ENCODE results near the gene WNT6. TPM values are rescaled to one million over a fixed set of nuclear protein-coding genes. Genes with fewer than 3 reads are reported as not detected.

WNT6 gene
- total RNA-seq, 6 experiments from 2014 or later, result not detected

DNA sequence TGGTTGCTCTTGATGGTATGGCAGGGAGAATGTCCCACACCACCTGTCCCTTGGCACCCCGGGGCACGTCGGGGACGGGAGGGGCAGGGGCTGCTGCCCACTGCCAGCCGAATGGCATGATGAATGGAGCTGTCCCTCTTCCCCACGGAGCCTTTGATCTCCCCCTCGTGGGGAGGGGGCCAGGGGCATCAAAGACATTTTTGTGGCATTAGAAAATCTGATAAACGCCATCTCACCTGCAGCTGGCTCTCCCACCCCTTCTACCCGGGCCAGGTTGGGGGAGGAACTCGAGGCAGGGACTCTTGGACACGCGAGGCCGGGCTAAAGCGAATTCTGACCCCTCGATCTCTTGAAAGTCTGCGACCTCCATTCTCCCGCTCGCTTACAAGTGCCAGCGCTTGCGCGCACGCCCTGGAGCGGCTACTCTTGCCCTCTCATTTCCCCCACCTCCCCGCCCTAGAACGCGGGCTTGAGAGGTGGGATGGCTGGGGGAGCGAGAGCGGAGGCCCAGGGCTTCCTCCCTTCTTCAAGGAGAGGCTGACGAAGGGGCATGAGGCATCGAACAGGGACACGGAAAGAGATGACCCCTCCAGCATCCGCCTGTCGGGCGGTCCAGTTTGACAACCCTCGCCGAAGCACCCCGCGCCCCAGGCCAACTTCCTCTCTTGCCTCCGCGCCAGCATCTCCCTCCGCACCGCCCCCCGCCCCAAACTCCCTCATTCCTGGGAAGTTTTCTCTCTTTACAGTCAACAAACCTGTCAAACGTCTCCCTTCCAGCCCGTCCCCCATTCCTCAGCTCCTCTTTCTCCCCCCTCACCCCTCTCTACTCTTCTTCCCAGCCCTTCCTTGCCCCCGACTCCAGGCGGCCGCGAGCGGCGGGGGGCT is 692 bp upstream of the WNT6 start:
- H3K9me3 Mint-ChIP-seq, result no peaks in the 10 kb centered on the region
- no peak for DNase-seq
- H3K36me3 Mint-ChIP-seq (ENCODE audit: low read depth), result no peaks in the 10 kb centered on the region
- H3K27ac Mint-ChIP-seq, result no peak overlapping the region
- no peak overlapping the region; the same call in 1 of the 2 replicates for H3K4me3 Mint-ChIP-seq
- H3K27me3 Mint-ChIP-seq (ENCODE audit: insufficient read depth), result peaks cover 77% of the 10 kb centered on the region
- TF ChIP-seq, protein P1, sequence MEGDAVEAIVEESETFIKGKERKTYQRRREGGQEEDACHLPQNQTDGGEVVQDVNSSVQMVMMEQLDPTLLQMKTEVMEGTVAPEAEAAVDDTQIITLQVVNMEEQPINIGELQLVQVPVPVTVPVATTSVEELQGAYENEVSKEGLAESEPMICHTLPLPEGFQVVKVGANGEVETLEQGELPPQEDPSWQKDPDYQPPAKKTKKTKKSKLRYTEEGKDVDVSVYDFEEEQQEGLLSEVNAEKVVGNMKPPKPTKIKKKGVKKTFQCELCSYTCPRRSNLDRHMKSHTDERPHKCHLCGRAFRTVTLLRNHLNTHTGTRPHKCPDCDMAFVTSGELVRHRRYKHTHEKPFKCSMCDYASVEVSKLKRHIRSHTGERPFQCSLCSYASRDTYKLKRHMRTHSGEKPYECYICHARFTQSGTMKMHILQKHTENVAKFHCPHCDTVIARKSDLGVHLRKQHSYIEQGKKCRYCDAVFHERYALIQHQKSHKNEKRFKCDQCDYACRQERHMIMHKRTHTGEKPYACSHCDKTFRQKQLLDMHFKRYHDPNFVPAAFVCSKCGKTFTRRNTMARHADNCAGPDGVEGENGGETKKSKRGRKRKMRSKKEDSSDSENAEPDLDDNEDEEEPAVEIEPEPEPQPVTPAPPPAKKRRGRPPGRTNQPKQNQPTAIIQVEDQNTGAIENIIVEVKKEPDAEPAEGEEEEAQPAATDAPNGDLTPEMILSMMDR (IDR thresholded peaks at IDR 0.05), result no peak
- H3K4me1 Mint-ChIP-seq (ENCODE audit: low read depth), result peaks cover 5% of the 10 kb centered on the region

GRCh38 chr2:218859988-218860831 is 605 bp downstream of the WNT6 start:
- Mint-ChIP-seq H3K27me3 (ENCODE audit: insufficient read depth) (peaks cover 68% of the 10 kb centered on the region), H3K27ac (no peak overlapping the region), H3K9me3 (no peaks in the 10 kb centered on the region), H3K4me1 (ENCODE audit: low read depth) (no peaks in the 10 kb centered on the region; the same call in 1 of the 2 replicates), H3K36me3 (ENCODE audit: low read depth) (no peaks in the 10 kb centered on the region), H3K4me3 (no peak overlapping the region)
- TF ChIP-seq, protein P1 (IDR thresholded peaks at IDR 0.05), result no peak
- DNase-seq, result no peak

GRCh38 chr2:218860950-218861381 is 1.4 kb downstream of the WNT6 start:
- Mint-ChIP-seq H3K27ac (no peak overlapping the region), H3K36me3 (ENCODE audit: low read depth) (no peaks in the 10 kb centered on the region), H3K27me3 (ENCODE audit: insufficient read depth) (peaks cover 65% of the 10 kb centered on the region), H3K4me3 (no peak overlapping the region), H3K4me1 (ENCODE audit: low read depth) (no peaks in the 10 kb centered on the region; the same call in 1 of the 2 replicates), H3K9me3 (no peaks in the 10 kb centered on the region)
- DNase-seq, result no peak
- TF ChIP-seq, protein P1 (IDR thresholded peaks at IDR 0.05), result no peak

DNA sequence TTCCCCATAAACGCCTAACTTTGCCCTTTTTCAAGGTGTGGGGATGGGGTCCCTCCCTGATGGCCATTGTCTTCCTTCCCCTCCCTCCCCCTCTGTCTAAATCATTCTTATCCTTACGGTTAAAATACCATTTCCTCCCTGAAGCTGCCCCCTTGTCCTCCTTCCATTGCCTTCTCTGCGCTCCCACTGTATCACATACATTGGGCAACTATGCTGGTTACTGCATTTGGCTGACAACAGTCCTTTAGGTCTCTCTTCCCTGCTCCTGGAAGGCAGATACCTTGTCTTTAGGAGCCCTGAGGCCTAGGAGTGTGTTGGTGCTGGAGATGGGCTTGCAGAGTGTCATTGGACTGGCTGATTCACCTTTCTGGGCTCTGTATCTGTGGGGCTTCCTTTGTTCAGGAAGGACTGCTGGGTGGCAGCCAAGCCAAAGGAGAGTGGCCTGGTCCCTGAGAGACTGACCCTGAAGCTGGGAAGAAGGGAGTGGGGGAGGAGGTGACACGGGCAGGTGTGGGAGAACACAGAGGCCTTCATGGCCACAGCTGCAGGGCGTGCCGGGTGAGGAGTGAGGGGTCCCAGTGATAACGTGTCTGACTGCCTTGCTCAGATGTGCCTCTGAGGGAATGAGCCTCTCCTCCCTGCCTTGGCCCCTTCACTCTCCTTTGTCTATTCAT is 2.2 kb downstream of the WNT6 start:
- no peak for DNase-seq
- H3K27me3 Mint-ChIP-seq (ENCODE audit: insufficient read depth), result peaks cover 57% of the 10 kb centered on the region
- H3K4me3 Mint-ChIP-seq, result no peak overlapping the region
- no peak overlapping the region for H3K27ac Mint-ChIP-seq
- TF ChIP-seq, protein P1 (IDR thresholded peaks at IDR 0.05), result no peak
- H3K36me3 Mint-ChIP-seq (ENCODE audit: low read depth), result no peaks in the 10 kb centered on the region
- no peaks in the 10 kb centered on the region for H3K9me3 Mint-ChIP-seq
- no peaks in the 10 kb centered on the region; the same call in 1 of the 2 replicates for H3K4me1 Mint-ChIP-seq (ENCODE audit: low read depth)

GRCh38 chr2:218863021-218863520 is 3.5 kb downstream of the WNT6 start:
- TF ChIP-seq, protein P1 (IDR thresholded peaks at IDR 0.05), result no peak
- Mint-ChIP-seq H3K27me3 (ENCODE audit: insufficient read depth) (peaks cover 59% of the 10 kb centered on the region), H3K9me3 (no peaks in the 10 kb centered on the region), H3K27ac (no peak overlapping the region), H3K4me3 (no peak overlapping the region), H3K4me1 (ENCODE audit: low read depth) (no peaks in the 10 kb centered on the region; the same call in 1 of the 2 replicates), H3K36me3 (ENCODE audit: low read depth) (no peaks in the 10 kb centered on the region)
- no peak for DNase-seq

All from HFFc6 (cell line).